Endodermal cell (in vitro differentiated cells): ENCODE measurements around the gene LHFPL3. TPM values are rescaled to one million over a fixed set of nuclear protein-coding genes. Genes with fewer than 3 reads are reported as not detected.

Source experiments
- DNase-seq: peaks from one replicate; pipeline ENCODE4 v3.0.0-alpha.2; 2017
- H3K27ac ChIP-seq: 2 replicates; pipeline ENCODE4 v1.5.1; 2013; ENCODE audit warnings: mild to moderate bottlenecking, low read depth, low read length, moderate library complexity
- H3K27me3 ChIP-seq: 2 replicates; pipeline ENCODE4 v1.6.1; 2013; ENCODE audit warnings: mild to moderate bottlenecking, low read length, moderate library complexity; ENCODE audit not compliant: insufficient read depth, control insufficient read depth, poor library complexity, severe bottlenecking
- H3K36me3 ChIP-seq: 2 replicates; pipeline ENCODE4 v1.7.0; 2013; ENCODE audit warnings: mild to moderate bottlenecking, low read length, moderate library complexity; ENCODE audit not compliant: control insufficient read depth, insufficient read depth
- H3K4me1 ChIP-seq: one replicate; pipeline ENCODE4 v1.7.0; 2013; ENCODE audit warnings: low read length; ENCODE audit not compliant: control insufficient read depth, insufficient read depth
- H3K4me3 ChIP-seq: 2 replicates; pipeline ENCODE4 v1.5.1; 2013; ENCODE audit warnings: mild to moderate bottlenecking, low read length, moderate library complexity
- H3K9ac ChIP-seq: 2 replicates; pipeline ENCODE4 v1.6.1; 2013; ENCODE audit warnings: mild to moderate bottlenecking, low read length, moderate library complexity; ENCODE audit not compliant: poor library complexity, severe bottlenecking; ENCODE audit errors: extremely low read depth
- H3K9me3 ChIP-seq: 2 replicates; pipeline ENCODE4 v1.6.1; 2013; ENCODE audit warnings: mild to moderate bottlenecking, low read length, moderate library complexity; ENCODE audit not compliant: control insufficient read depth
- H3K27ac Mint-ChIP-seq: 2 replicates; pipeline ENCODE4 v1.8.0; 2020; ENCODE audit warnings: mixed read lengths
- H3K27me3 Mint-ChIP-seq: 2 replicates; pipeline ENCODE4 v1.8.0; 2021; ENCODE audit warnings: mild to moderate bottlenecking, mixed read lengths; ENCODE audit not compliant: insufficient read depth
- H3K36me3 Mint-ChIP-seq: 2 replicates; pipeline ENCODE4 v1.8.0; 2020; ENCODE audit warnings: low read depth, mixed read lengths
- H3K4me1 Mint-ChIP-seq: 2 replicates; pipeline ENCODE4 v1.8.0; 2020; ENCODE audit warnings: mixed read lengths
- H3K4me3 Mint-ChIP-seq: 2 replicates; pipeline ENCODE4 v1.8.0; 2020; ENCODE audit warnings: mild to moderate bottlenecking, moderate library complexity, mixed read lengths
- H3K9me3 Mint-ChIP-seq: 2 replicates; pipeline ENCODE4 v1.8.0; 2020; ENCODE audit warnings: mild to moderate bottlenecking, mixed read lengths
- CTCF ChIP-seq: fragments of 200-600 bp; sonication (generic); conservative IDR thresholded peaks from 2 replicates; pipeline ENCODE4 v1.5.0; 2021; ENCODE audit warnings: antibody characterized with exemption, mild to moderate bottlenecking
- WGBS, 2 experiments: methylation state at CpG; one replicate each; pipeline versions ENCODE4 v1.1.5 to v1.1.7; 2013; ENCODE audit warnings: missing lambda C conversion rate in 2 of 2, mixed read lengths in 1 of 2; ENCODE audit not compliant: insufficient coverage in 1 of 2, insufficient read length in 1 of 2; 5-methylcytosine and 5-hydroxymethylcytosine counted together
- total RNA-seq, 2 donors: library from RNA; stranded (reverse); fragmentation: NEBNext Ultra II Directional in 1 of 2; extraction: Animal tissue kit (Norgen Biotek cat#: 25700) in 1 of 2; gene quantifications; 2 replicates in 1 of 2; 3 replicates in 1 of 2; pipeline ENCODE4 v1.2.1, GENCODE V29; 2021

Gene LHFPL3
- total RNA-seq, 2 donors from 2014 or later, result not detected

- TF ChIP-seq CTCF, result no peak
- H3K4me3 Mint-ChIP-seq, result no peak overlapping the region
- no peak for DNase-seq
- H3K27me3 ChIP-seq, result no peaks in the 10 kb centered on the region
- no peaks in the 10 kb centered on the region for H3K36me3 Mint-ChIP-seq
- H3K27me3 Mint-ChIP-seq, result no peaks in the 10 kb centered on the region
- H3K36me3 ChIP-seq, result no peaks in the 10 kb centered on the region
- H3K4me1 ChIP-seq, result no peaks in the 10 kb centered on the region
- no peaks in the 10 kb centered on the region for H3K9me3 Mint-ChIP-seq
- H3K4me1 Mint-ChIP-seq, result no peaks in the 10 kb centered on the region
- H3K9ac ChIP-seq, result no peak overlapping the region
- 93 to 100% methylated on average over 3 to 4 of the region's 4 CpGs for WGBS, 2 experiments
- H3K27ac Mint-ChIP-seq, result no peak overlapping the region
- no peaks in the 10 kb centered on the region for H3K9me3 ChIP-seq
- H3K4me3 ChIP-seq, result no peak overlapping the region
- no peak overlapping the region for H3K27ac ChIP-seq
These were observed 497.7 kb downstream of the LHFPL3 start for GRCh38 chr7:104826135-104826534.

- Histone ChIP-seq H3K9ac (no peak overlapping the region), H3K4me1 (no peaks in the 10 kb centered on the region), H3K36me3 (no peaks in the 10 kb centered on the region), H3K27me3 (no peaks in the 10 kb centered on the region), H3K4me3 (no peak overlapping the region), H3K27ac (no peak overlapping the region), H3K9me3 (no peaks in the 10 kb centered on the region)
- Mint-ChIP-seq H3K36me3 (no peaks in the 10 kb centered on the region), H3K27me3 (peaks cover 4% of the 10 kb centered on the region), H3K27ac (no peak overlapping the region), H3K4me1 (no peaks in the 10 kb centered on the region), H3K9me3 (no peaks in the 10 kb centered on the region), H3K4me3 (no peak overlapping the region)
- WGBS, 2 experiments, result 89 to 95% methylated on average over 4 of the region's 4 CpGs
- no peak for TF ChIP-seq CTCF
- no peak for DNase-seq
These were observed 508.6 kb downstream of the LHFPL3 start for GRCh38 chr7:104836976-104837375.

GRCh38 chr7:104838537-104839299 is 510.3 kb downstream of the LHFPL3 start:
- WGBS, 2 experiments, result 93 to 96% methylated on average over 3 of the region's 3 CpGs
- H3K9me3 Mint-ChIP-seq, result no peaks in the 10 kb centered on the region
- TF ChIP-seq CTCF, result no peak

More at GRCh38 chr7:104838537-104839299, 510.3 kb downstream of the LHFPL3 start:
- Histone ChIP-seq H3K9ac (no peak overlapping the region), H3K4me1 (no peaks in the 10 kb centered on the region), H3K4me3 (no peak overlapping the region), H3K9me3 (no peaks in the 10 kb centered on the region), H3K27ac (no peak overlapping the region), H3K27me3 (no peaks in the 10 kb centered on the region), H3K36me3 (no peaks in the 10 kb centered on the region)
- Mint-ChIP-seq H3K27me3 (peaks cover 4% of the 10 kb centered on the region), H3K27ac (no peak overlapping the region), H3K4me1 (no peaks in the 10 kb centered on the region), H3K36me3 (no peaks in the 10 kb centered on the region), H3K4me3 (no peak overlapping the region)
- no peak for DNase-seq
